Measurements from ENCODE around the gene KIF22.
"Not testable (repeated sequence)": the region's sequence is repeated elsewhere in the genome, so short reads cannot be mapped to it uniquely, and the experiment has no call there.

The KIF22 gene

GRCh38 chr16:29757950-29758466 is 32.5 kb upstream of the KIF22 start:
- TF ChIP-seq GATA1 (IDR thresholded peaks at IDR 0.05; ENCODE audit: low read depth, low read length) (no peak), POLR2A (IDR thresholded peaks at IDR 0.05; ENCODE audit: low read length) (no peak)

DNA sequence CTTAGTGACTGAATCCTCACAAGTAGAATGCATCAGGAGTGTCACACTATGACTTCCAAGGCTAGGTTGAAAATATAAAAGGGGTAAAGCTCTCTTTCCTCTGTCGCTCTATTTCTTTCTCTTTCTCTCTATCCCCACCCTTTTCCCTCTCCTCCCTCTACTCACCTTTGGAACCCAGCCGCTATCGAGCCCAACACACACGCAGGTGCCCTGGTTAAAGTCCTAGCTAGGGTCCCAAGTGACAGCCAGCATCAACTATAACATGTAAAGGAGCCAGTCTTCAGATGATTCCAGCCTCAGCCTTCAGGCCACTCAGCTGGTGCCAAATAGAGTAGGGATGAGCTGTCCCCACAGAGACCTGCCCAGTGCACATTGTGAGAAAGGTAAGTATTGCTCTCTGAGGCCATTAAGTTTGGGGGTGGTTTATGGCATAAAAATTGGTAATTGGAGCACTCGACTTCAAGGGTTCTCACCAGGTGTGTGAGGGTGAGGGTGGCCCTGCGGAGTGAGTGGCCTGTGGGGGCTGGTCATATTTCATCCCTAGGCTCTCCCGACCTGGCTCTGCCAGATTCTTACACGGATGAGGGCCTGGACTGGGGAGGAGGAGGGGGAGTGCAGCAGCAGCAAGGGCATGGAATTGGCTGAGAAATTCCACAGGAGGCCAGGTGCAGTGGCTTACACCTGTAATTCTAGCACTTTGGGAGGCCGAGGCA is 29.8 kb upstream of the KIF22 start:
- no peak for DNase-seq
- TF ChIP-seq POLR2A (IDR thresholded peaks at IDR 0.05; ENCODE audit: low read length) = no peak
- TF ChIP-seq GATA1 (IDR thresholded peaks at IDR 0.05; ENCODE audit: low read depth, low read length) = no peak

More at GRCh38 chr16:29757950-29758466, 32.5 kb upstream of the KIF22 start:
- no peak for DNase-seq

GRCh38 chr16:29761280-29761651 is 29.3 kb upstream of the KIF22 start:
- not testable (repeated sequence) for DNase-seq

- no peak for TF ChIP-seq POLR2A (IDR thresholded peaks at IDR 0.05; ENCODE audit: low read length)
- no peak for TF ChIP-seq GATA1 (IDR thresholded peaks at IDR 0.05; ENCODE audit: low read depth, low read length)
- no peak for DNase-seq
Observed at GRCh38 chr16:29761882-29762281, 28.7 kb upstream of the KIF22 start.

DNA sequence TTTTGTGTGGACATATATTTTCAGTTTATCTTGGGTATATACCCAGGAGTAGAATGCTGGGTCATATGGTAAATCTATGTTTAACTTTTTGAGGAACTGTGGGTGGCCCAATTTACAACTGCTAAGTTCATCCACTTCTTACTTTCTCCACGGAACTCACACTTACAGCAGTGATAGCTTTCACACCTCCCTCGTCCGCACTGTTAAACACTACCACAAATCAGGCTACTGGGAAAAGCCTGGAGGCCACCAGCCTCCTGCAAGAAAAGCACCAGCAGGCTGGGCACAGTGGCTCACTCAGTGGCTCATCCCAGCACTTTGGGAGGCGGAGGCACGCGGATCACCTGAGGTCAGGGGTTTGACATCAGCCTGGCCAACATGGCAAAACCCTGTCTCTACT is 27.2 kb upstream of the KIF22 start:
- DNase-seq = no peak

DNA sequence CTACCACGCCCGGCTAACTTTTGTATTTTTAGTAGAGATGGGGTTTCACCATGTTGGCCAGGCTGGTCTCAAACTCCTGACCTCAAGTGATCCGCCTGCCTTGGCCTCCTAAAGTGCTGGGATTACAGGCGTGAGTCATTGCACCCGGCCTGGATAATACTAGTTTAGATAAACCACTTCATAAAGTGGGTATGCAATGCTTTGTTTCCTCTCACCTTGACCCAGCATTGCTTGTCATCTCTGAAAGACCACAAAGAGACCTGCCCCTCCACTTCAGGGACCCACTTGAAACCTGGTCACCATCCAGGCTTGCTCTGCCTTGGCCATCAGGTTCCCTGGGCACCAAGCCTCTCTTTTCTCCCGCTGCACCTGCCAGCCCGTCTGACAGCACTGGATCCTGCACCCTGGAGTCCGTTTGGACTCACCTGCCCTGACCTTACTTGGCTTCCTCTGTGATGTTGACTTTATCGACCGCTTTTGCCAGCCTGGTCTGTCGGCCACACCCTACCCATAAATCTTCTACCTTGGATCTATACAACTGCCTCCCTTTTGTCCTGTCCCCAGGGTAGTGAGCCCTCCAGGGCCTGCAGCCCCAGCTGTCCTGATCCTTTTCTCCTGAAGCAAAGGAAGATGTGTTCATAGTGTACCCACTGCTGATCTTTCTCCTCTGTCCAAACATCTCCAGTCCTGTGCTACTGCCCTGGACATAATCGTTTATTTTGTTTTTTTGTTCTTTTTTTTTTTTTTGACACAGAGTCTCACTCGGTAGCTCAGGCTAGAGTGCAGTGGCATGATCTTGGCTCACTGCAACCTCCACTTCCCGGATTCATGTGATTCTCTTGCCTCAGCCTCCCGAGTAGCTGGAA is 25.2 kb upstream of the KIF22 start:
- TF ChIP-seq POLR2A (IDR thresholded peaks at IDR 0.05; ENCODE audit: low read length) (no peak), GATA1 (IDR thresholded peaks at IDR 0.05; ENCODE audit: low read depth, low read length) (no peak)
- DNase-seq = no peak

More for the DNA sequence above, 27.2 kb upstream of the KIF22 start:
- TF ChIP-seq GATA1 (IDR thresholded peaks at IDR 0.05; ENCODE audit: low read depth, low read length) (no peak), POLR2A (IDR thresholded peaks at IDR 0.05; ENCODE audit: low read length) (no peak)

- TF ChIP-seq GATA1 (IDR thresholded peaks at IDR 0.05; ENCODE audit: low read depth, low read length) (no peak), POLR2A (IDR thresholded peaks at IDR 0.05; ENCODE audit: low read length) (no peak)
- DNase-seq = no peak
Observed at GRCh38 chr16:29766571-29766970, 24.0 kb upstream of the KIF22 start.

- DNase-seq = no peak
- TF ChIP-seq GATA1 (IDR thresholded peaks at IDR 0.05; ENCODE audit: low read depth, low read length) = no peak
- no peak for TF ChIP-seq POLR2A (IDR thresholded peaks at IDR 0.05; ENCODE audit: low read length)
Observed at GRCh38 chr16:29767062-29767461, 23.5 kb upstream of the KIF22 start.

DNA sequence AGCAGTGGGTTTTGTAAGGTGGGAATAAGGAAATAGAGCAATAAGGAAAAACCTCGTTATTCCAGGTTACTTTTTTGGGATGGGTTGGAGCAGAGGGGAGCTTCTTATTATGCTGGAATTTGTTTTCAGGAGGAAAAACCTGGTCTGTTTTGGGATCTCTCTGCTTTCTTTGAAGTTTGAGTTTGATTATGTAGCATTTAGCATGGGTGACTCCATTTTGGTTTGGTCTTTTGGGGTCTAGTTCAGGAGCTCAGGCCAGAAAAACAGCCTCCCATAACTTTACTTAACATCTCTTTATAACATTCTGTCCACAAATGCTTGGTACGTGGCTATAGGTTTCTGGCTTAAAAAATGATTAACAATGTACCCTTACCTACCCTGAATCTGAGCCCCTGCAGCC is 21.0 kb upstream of the KIF22 start:
- DNase-seq = no peak
- TF ChIP-seq GATA1 (IDR thresholded peaks at IDR 0.05; ENCODE audit: low read depth, low read length) (no peak), POLR2A (IDR thresholded peaks at IDR 0.05; ENCODE audit: low read length) (no peak)

DNA sequence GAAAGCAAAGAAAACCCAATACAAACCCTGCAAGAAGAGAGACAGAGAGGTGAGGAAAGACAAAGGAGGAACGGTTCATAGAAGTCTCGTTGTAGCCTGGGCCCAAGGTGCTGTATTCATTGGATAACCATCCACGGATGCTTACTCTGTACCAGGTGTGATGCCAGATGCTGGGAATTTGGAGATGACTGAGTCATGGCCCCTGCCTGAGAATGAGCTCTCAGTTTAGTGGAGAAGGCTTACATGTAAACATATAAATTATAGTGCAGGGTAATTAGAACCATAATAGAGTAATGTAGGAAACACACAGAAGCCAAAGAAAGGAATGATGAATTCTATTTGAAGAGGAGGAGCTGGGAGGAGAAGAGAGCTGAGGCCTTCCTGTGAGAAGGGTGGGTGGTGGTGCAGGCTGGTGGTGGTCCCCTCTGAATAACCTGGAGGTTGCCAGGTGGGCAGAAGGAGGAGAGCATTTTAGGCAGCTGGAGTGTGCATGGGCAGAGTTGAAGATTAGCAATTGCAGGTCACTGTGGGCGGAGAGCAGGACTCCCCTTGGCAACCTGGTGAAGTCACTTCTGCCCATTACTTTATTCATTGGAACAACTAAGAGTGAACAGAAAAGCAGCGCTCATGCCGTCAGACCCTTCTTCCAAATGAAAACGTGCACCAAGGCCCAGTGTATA is 20.2 kb upstream of the KIF22 start:
- DNase-seq = no peak
- TF ChIP-seq POLR2A (IDR thresholded peaks at IDR 0.05; ENCODE audit: low read length) (no peak), GATA1 (IDR thresholded peaks at IDR 0.05; ENCODE audit: low read depth, low read length) (no peak)

GRCh38 chr16:29772330-29772729 is 18.2 kb upstream of the KIF22 start:
- not testable (repeated sequence) for DNase-seq

GRCh38 chr16:29774730-29775129 is 15.8 kb upstream of the KIF22 start:
- DNase-seq = no peak
- no peak for TF ChIP-seq GATA1 (IDR thresholded peaks at IDR 0.05; ENCODE audit: low read depth, low read length)
- TF ChIP-seq POLR2A (IDR thresholded peaks at IDR 0.05; ENCODE audit: low read length) = no peak

DNA sequence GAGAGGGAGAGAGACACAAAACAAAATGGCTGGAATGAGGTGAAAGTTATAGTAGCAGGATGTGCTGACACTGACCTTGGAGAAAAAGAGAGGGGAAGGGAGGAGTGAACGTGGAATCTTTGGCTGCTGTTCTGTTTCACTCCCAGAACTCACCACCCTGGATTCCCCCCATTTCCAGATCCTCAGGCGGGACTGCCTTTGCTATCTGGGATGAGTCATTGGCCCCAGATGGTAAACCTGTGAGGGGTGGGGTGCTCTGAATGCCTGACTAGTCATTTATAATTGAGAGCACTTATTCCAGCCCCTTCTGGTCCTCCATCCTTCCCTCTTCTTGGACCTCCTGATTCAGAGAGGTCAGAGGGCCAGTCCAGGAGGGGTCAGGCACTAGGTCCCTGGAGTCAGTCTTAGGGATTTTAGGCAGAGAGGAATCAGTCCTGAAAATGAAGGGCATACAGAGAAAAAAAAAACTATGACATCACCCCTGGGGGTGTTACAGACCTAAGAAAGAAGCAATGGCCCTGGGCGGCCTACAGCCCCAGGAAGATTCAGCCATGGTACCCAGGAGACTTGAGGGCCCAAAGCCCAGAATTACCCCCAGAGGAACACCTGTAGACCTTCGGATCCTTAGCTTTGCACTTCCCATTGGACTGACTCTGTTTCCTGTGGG is 14.7 kb upstream of the KIF22 start:
- no peak for DNase-seq
- TF ChIP-seq POLR2A (IDR thresholded peaks at IDR 0.05; ENCODE audit: low read length) = no peak
- no peak for TF ChIP-seq GATA1 (IDR thresholded peaks at IDR 0.05; ENCODE audit: low read depth, low read length)
